SK-MEL-5 (cell line): Measurements from ENCODE around the gene DCAF11. TPM values are rescaled to one million over a fixed set of nuclear protein-coding genes. Genes with fewer than 3 reads are reported as not detected.

Experiments
- DNase-seq: peaks from one replicate; pipeline ENCODE4 v3.0.0-alpha.2; 2016; ENCODE audit warnings: low read depth, low spot score
- in situ Hi-C: cut with HindIII; loops from 2 replicates; pipeline ENCODE4 v1.10.0; 2016; ENCODE audit warnings: low sequenced_read_pairs, high pct_unique_total_duplicates, low pct_unique_long_range_greater_than_20kb
- total RNA-seq: library from RNA; depleted of rRNA; stranded (reverse); fragments of >200 nt; shearing (Covaris generic); gene quantifications from 2 replicates; pipeline ENCODE4 v1.2.3, GENCODE V29; 2014

The DCAF11 gene
- total RNA-seq, 1 experiment from 2014 or later = 49.5 TPM

GRCh38 chr14:24129410-24129998, 14.9 kb downstream of the DCAF11 start:
- in situ Hi-C loops = no loop called here

GRCh38 chr14:24130380-24130716, 15.8 kb downstream of the DCAF11 start, which contains the start of gene FITM1:
Gene FITM1, plus strand, starts transcription at chr14:24130659. Its CDS starts 905 bp downstream, at chr14:24131564.
- DNase-seq = no peak
- in situ Hi-C loops = no loop called here

More at GRCh38 chr14:24129410-24129998, 14.9 kb downstream of the DCAF11 start:
- no peak for DNase-seq

- DNase-seq = no peak
- in situ Hi-C loops = no loop called here
Measured at GRCh38 chr14:24130717-24131548, 16.4 kb downstream of the DCAF11 start.

- in situ Hi-C loops = no loop called here
- no peak for DNase-seq
Measured at GRCh38 chr14:24131549-24131966, 17.0 kb downstream of the DCAF11 start.

- no peak for DNase-seq
Measured at GRCh38 chr14:24132061-24132685, 17.6 kb downstream of the DCAF11 start.

GRCh38 chr14:24132976-24133375, 18.4 kb downstream of the DCAF11 start:
- in situ Hi-C loops = no loop called here
- no peak for DNase-seq

More at GRCh38 chr14:24132061-24132685, 17.6 kb downstream of the DCAF11 start:
- in situ Hi-C loops = no loop called here

- in situ Hi-C loops = no loop called here
Measured at GRCh38 chr14:24133735-24134134, 19.2 kb downstream of the DCAF11 start.

GRCh38 chr14:24135584-24135833, 20.9 kb downstream of the DCAF11 start:
- DNase-seq = no peak
- in situ Hi-C loops = no loop called here

More at GRCh38 chr14:24133735-24134134, 19.2 kb downstream of the DCAF11 start:
- no peak for DNase-seq

- in situ Hi-C loops = no loop called here
- DNase-seq = peak; percentile 83
Measured at GRCh38 chr14:24135834-24136683, 21.5 kb downstream of the DCAF11 start, which contains the start of gene PSME1. Gene PSME1, plus strand, starts transcription at chr14:24136194. Its CDS starts 69 bp downstream, at chr14:24136263.

- in situ Hi-C loops = no loop called here
Measured at GRCh38 chr14:24136684-24137528, 22.3 kb downstream of the DCAF11 start.

GRCh38 chr14:24137529-24138395, 23.2 kb downstream of the DCAF11 start:
- no peak for DNase-seq
- in situ Hi-C loops = no loop called here

More at GRCh38 chr14:24136684-24137528, 22.3 kb downstream of the DCAF11 start:
- no peak for DNase-seq

- no peak for DNase-seq
- in situ Hi-C loops = no loop called here
Measured at GRCh38 chr14:24138396-24139271, 24.1 kb downstream of the DCAF11 start.

- no peak for DNase-seq
- in situ Hi-C loops = no loop called here
Measured at GRCh38 chr14:24139272-24139934, 24.8 kb downstream of the DCAF11 start.

- in situ Hi-C loops = no loop called here
- peak; percentile 99 for DNase-seq
Measured at GRCh38 chr14:24141097-24141880, 26.7 kb downstream of the DCAF11 start, which contains the start of gene EMC9. Gene EMC9, minus strand, starts transcription at chr14:24141591. Its CDS starts 287 bp downstream, at chr14:24141304.
